SIG-M5 treated with dmso at 0.1 percent for 504 hours (cell line): ENCODE results near the gene ITPR2.
"Not testable (repeated sequence)": the region's sequence is repeated elsewhere in the genome, so short reads cannot be mapped to it uniquely, and the experiment has no call there.

Source experiments
- DNase-seq: peaks from one replicate; lab custom pipeline; 2025; ENCODE audit not compliant: unreplicated experiment; lab: John Stamatoyannopoulos, UW

The ITPR2 gene

GRCh38 chr12:26471560-26471959, 361.4 kb downstream of the ITPR2 start:
- DNase-seq, result peak; percentile 97

- no peak for DNase-seq
Observed at GRCh38 chr12:26469421-26470180, 363.4 kb downstream of the ITPR2 start.

- no peak for DNase-seq
Observed at GRCh38 chr12:26467351-26467750, 365.6 kb downstream of the ITPR2 start.

GRCh38 chr12:26466726-26467125, 366.3 kb downstream of the ITPR2 start:
- no peak for DNase-seq

- DNase-seq, result no peak
Observed at GRCh38 chr12:26465419-26466097, 367.4 kb downstream of the ITPR2 start.

- DNase-seq, result no peak
Observed at GRCh38 chr12:26461776-26462175, 371.2 kb downstream of the ITPR2 start.

GRCh38 chr12:26460361-26460760, 372.6 kb downstream of the ITPR2 start:
- DNase-seq, result no peak

GRCh38 chr12:26455936-26456574, 376.9 kb downstream of the ITPR2 start:
- no peak for DNase-seq

- DNase-seq, result no peak
Observed at GRCh38 chr12:26453246-26453645, 379.7 kb downstream of the ITPR2 start.

- DNase-seq, result no peak
Observed at GRCh38 chr12:26452511-26452910, 380.5 kb downstream of the ITPR2 start.

GRCh38 chr12:26451763-26452162, 381.2 kb downstream of the ITPR2 start:
- no peak for DNase-seq

GRCh38 chr12:26445909-26446308, 387.1 kb downstream of the ITPR2 start:
- DNase-seq, result no peak

GRCh38 chr12:26443309-26443708, 389.7 kb downstream of the ITPR2 start:
- DNase-seq, result no peak

- no peak for DNase-seq
Observed at GRCh38 chr12:26441434-26441833, 391.6 kb downstream of the ITPR2 start.

- no peak for DNase-seq
Observed at GRCh38 chr12:26435069-26435404, 398.0 kb downstream of the ITPR2 start.

- peak; percentile 85 for DNase-seq
Observed at GRCh38 chr12:26434299-26435068, 398.5 kb downstream of the ITPR2 start.

- DNase-seq, result not testable (repeated sequence)
Observed at GRCh38 chr12:26433701-26434100, 399.3 kb downstream of the ITPR2 start.

- DNase-seq, result no peak
Observed at GRCh38 chr12:26431211-26431610, 401.8 kb downstream of the ITPR2 start.

GRCh38 chr12:26430596-26430995, 402.4 kb downstream of the ITPR2 start:
- not testable (repeated sequence) for DNase-seq

- no peak for DNase-seq
Observed at GRCh38 chr12:26429070-26429691, 403.8 kb downstream of the ITPR2 start.

GRCh38 chr12:26428420-26428819, 404.6 kb downstream of the ITPR2 start:
- no peak for DNase-seq
